Upper lobe of left lung (tissue), 6 donors: Measurements from ENCODE around the gene MRPS21. TPM values are rescaled to one million over a fixed set of nuclear protein-coding genes. Genes with fewer than 3 reads are reported as not detected.

ENCODE experiments used
- ATAC-seq, 2 donors: fragments of 200-7000 bp; cut with Tn5 transposase; one replicate each; pipeline ENCODE4 v1.9.1; 2022; ENCODE audit warnings: mild to moderate bottlenecking in 2 of 2, moderate library complexity in 2 of 2; ENCODE audit not compliant: low FRiP score in 2 of 2
- DNase-seq, 2 donors: peaks; one replicate each; pipeline ENCODE4 v3.0.0-alpha.2; 2019 to 2020
- H3K27ac ChIP-seq, 4 donors: fragments of 200-600 bp; sonication (generic); one replicate each; pipeline ENCODE4 v1.5.1; 2016 to 2019
- H3K27me3 ChIP-seq, 4 donors: fragments of 200-600 bp; sonication (generic); one replicate each; pipeline ENCODE4 v1.5.1; 2017 to 2019
- H3K36me3 ChIP-seq, 4 donors: fragments of 200-600 bp; sonication (generic); one replicate each; pipeline ENCODE4 v1.5.1; 2016 to 2019
- H3K4me1 ChIP-seq, 4 donors: fragments of 200-600 bp; sonication (generic); one replicate each; pipeline ENCODE4 v1.5.1; 2018 to 2019
- H3K4me3 ChIP-seq, 4 donors: fragments of 200-600 bp; sonication (generic); one replicate each; pipeline ENCODE4 v1.5.1; 2017 to 2019; ENCODE audit warnings: mild to moderate bottlenecking in 2 of 4, moderate library complexity in 1 of 4
- H3K9me3 ChIP-seq, 4 donors: fragments of 200-600 bp; sonication (generic); one replicate each; pipeline ENCODE4 v1.5.1; 2018 to 2019
- EP300 ChIP-seq, 4 donors: sonication (generic); formaldehyde crosslinking; IDR thresholded peaks; one replicate each; pipeline ENCODE4 v1.5.1; 2017; ENCODE audit warnings: antibody characterized with exemption in 4 of 4, control low read depth in 2 of 4
- POLR2A ChIP-seq, 4 donors: fragments of 450-650 bp; IDR thresholded peaks; one replicate each; pipeline ENCODE4 v1.5.1; 2016 to 2017; ENCODE audit warnings: antibody characterized with exemption in 4 of 4, mild to moderate bottlenecking in 2 of 4
- POLR2AphosphoS5 ChIP-seq, 2 donors: sonication (generic); formaldehyde crosslinking; IDR thresholded peaks; one replicate each; pipeline ENCODE4 v1.5.1; 2017; ENCODE audit warnings: antibody characterized with exemption in 2 of 2
- WGBS, 2 donors: methylation state at CpG; one replicate each; pipeline ENCODE4 v1.1.5; 2017 to 2018; 5-methylcytosine and 5-hydroxymethylcytosine counted together
- total RNA-seq, 6 donors: library from RNA; depleted of rRNA in 4 of 6; stranded (reverse); fragments of >200 nt in 4 of 6; gene quantifications; one replicate each; pipeline versions ENCODE4 v1.1.0 to v1.2.1, GENCODE V29; 2016 to 2021
- TF ChIP-seq, protein P1 (sequence below), 6 experiments: fragments of 450-650 bp in 4 of 6; fragments of 200-600 bp in 2 of 6; sonication (generic) in 2 of 6; IDR thresholded peaks; one replicate each; pipeline ENCODE4 v1.5.1; 2016 to 2019; ENCODE audit warnings: antibody characterized with exemption in 6 of 6
- donor health status: DM: no; HTN: no; CAD: no; lungs with moderate emphysema.
- donor health status: DM: no; HTN: yes; CAD: no; lungs with severe emphysema.

The MRPS21 gene
- total RNA-seq, 6 donors from 2014 or later: 24.9 to 51.3 (median 38.3) TPM

DNA sequence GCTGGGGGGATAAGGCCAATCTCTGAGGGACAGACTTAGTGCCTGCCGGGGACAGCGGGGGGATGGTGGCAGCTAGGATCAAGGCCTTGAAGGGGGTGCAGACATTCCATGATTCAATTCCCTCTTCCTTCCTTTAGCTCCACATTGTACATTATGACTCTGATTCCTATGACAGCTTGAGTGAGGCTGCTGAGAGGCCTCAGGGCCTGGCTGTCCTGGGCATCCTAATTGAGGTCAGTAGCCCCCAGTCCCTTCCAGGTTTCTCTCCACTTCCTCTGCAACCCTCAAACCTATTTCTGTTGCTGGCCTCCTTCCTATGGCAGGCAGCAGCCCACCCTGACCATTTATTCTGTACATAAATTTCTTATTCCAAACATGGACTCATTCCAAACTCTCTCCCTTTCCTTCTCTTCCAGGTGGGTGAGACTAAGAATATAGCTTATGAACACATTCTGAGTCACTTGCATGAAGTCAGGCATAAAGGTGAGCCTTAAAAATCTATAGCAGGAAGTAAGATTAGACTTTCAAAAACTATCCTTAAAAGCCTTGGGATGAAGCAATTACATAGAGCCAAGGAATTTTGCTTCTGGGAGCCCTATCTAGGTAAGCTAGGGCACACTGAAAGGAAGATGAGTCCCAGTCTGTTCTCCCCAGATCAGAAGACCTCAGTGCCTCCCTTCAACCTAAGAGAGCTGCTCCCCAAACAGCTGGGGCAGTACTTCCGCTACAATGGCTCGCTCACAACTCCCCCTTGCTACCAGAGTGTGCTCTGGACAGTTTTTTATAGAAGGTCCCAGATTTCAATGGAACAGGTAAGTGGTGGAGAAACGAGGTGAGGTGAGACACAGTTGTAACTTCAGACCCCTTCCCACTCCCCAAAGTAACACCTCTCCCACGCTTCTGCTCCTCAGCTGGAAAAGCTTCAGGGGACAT, 31.0 kb upstream of the MRPS21 start:
- Histone ChIP-seq H3K36me3 (peaks cover 11 to 40% (median 32%) of the 10 kb centered on the region in 4 donors), H3K27ac (no peak overlapping the region), H3K4me1 (peaks cover 7 to 18% (median 10%) of the 10 kb centered on the region in 4 donors), H3K27me3 (peaks cover 0 to 4% (median 0%) of the 10 kb centered on the region in 4 donors), H3K4me3 (no peak overlapping the region), H3K9me3 (no peaks in the 10 kb centered on the region)
- DNase-seq: no peak
- ATAC-seq: no peak
- 85% methylated on average over 6 of the region's 6 CpGs for WGBS, 2 donors
- TF ChIP-seq POLR2A (IDR thresholded peaks at IDR 0.05) (no peak), EP300 (IDR thresholded peaks at IDR 0.05) (no peak), POLR2AphosphoS5 (IDR thresholded peaks at IDR 0.05) (no peak)
- TF ChIP-seq, protein P1, sequence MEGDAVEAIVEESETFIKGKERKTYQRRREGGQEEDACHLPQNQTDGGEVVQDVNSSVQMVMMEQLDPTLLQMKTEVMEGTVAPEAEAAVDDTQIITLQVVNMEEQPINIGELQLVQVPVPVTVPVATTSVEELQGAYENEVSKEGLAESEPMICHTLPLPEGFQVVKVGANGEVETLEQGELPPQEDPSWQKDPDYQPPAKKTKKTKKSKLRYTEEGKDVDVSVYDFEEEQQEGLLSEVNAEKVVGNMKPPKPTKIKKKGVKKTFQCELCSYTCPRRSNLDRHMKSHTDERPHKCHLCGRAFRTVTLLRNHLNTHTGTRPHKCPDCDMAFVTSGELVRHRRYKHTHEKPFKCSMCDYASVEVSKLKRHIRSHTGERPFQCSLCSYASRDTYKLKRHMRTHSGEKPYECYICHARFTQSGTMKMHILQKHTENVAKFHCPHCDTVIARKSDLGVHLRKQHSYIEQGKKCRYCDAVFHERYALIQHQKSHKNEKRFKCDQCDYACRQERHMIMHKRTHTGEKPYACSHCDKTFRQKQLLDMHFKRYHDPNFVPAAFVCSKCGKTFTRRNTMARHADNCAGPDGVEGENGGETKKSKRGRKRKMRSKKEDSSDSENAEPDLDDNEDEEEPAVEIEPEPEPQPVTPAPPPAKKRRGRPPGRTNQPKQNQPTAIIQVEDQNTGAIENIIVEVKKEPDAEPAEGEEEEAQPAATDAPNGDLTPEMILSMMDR (IDR thresholded peaks at IDR 0.05): no peak

DNA sequence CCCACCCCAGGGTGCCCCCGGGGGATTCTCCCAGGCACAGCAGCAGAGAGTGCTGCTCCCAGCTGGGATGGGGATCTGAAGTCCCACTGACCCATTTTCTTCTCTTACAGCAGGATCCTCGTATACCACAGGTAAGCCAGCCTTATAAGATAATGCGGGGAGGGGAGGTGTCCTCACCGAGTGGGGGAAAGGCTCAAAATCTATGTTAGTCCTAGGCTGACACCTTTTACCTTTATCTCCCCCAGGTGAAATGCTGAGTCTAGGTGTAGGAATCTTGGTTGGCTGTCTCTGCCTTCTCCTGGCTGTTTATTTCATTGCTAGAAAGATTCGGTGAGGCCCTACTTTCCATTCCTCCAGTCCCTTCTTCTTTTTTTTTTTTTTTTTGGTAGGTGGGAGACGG, 30.1 kb upstream of the MRPS21 start:
- no peak overlapping the region for H3K4me3 ChIP-seq
- no peak overlapping the region for H3K27ac ChIP-seq
- 86 to 88% methylated on average over 6 of the region's 6 CpGs for WGBS, 2 donors
- DNase-seq: no peak
- TF ChIP-seq EP300 (IDR thresholded peaks at IDR 0.05): no peak
- H3K4me1 ChIP-seq: peaks cover 11 to 24% (median 13%) of the 10 kb centered on the region in 4 donors
- no peak for ATAC-seq
- peaks cover 11 to 40% (median 32%) of the 10 kb centered on the region in 4 donors for H3K36me3 ChIP-seq
- H3K27me3 ChIP-seq: no peaks in the 10 kb centered on the region
- no peaks in the 10 kb centered on the region for H3K9me3 ChIP-seq

DNA sequence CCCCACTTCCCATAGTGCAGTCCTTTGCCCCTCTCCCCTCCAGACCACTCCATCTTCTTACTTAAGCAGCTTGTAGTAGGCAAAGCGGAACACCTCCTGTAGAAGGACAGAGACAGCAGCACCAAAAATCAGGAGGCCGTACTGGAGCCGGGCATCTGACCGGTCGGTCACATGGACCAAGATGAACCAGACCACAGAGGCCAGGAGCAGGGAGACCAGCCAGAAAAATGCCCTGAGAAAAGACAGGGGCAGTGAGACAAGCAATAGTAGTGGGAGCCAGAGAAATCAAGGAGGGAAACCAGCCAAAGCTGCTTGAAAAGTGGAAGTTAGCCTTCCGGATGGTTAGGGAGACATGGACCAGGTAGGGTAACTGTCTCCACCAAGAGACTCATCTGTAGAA, 25.8 kb upstream of the MRPS21 start:
- DNase-seq (no peak), ATAC-seq (no peak)
- Histone ChIP-seq H3K4me3 (peak overlapping the region; percentile 63 to 95 (median 85)), H3K4me1 (peaks cover 11 to 32% (median 23%) of the 10 kb centered on the region in 4 donors), H3K36me3 (peaks cover 11 to 40% (median 32%) of the 10 kb centered on the region in 4 donors), H3K27me3 (no peaks in the 10 kb centered on the region), H3K9me3 (no peaks in the 10 kb centered on the region), H3K27ac (peak overlapping the region; percentile 93 to 99 (median 97))
- TF ChIP-seq POLR2A (IDR thresholded peaks at IDR 0.05): no peak
- TF ChIP-seq, protein P1 (IDR thresholded peaks at IDR 0.05): no peak
- no peak for TF ChIP-seq POLR2AphosphoS5 (IDR thresholded peaks at IDR 0.05)
- TF ChIP-seq EP300 (IDR thresholded peaks at IDR 0.05): no peak
- WGBS, 2 donors: 23 to 35% methylated on average over 6 of the region's 6 CpGs

DNA sequence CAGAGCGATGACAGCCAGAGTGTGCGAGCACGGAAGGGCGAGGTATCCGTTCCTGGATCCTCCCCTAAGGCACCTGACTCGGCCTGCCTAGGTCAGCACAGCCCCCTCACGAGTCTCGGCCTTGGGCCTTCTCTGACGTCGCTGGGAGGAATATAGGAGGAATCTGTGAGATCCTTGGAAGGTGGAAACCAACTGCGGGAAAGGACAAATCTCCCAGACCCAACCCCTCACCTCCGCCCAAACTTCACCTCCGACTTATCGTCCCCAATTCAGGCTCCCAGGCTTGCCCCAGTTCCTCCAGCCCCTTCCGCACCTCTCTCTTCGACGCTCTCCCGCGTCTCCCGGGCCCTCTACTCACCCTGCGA, 25.3 kb upstream of the MRPS21 start:
- 0 to 1% methylated on average over 21 of the region's 21 CpGs for WGBS, 2 donors
- H3K27ac ChIP-seq: peak overlapping the region; percentile 93 to 99 (median 97)
- no peak for TF ChIP-seq EP300 (IDR thresholded peaks at IDR 0.05)
- peak in 1 of 2 donors; percentile 8 for TF ChIP-seq POLR2AphosphoS5 (IDR thresholded peaks at IDR 0.05)
- no peaks in the 10 kb centered on the region for H3K9me3 ChIP-seq
- DNase-seq (peak in 1 of 2 donors; percentile 57), ATAC-seq (peak; percentile 54 to 80)
- H3K27me3 ChIP-seq: no peaks in the 10 kb centered on the region
- H3K36me3 ChIP-seq: peaks cover 11 to 40% (median 32%) of the 10 kb centered on the region in 4 donors
- H3K4me3 ChIP-seq: peak overlapping the region; percentile 63 to 95 (median 85)
- H3K4me1 ChIP-seq: peaks cover 11 to 37% (median 25%) of the 10 kb centered on the region in 4 donors

DNA sequence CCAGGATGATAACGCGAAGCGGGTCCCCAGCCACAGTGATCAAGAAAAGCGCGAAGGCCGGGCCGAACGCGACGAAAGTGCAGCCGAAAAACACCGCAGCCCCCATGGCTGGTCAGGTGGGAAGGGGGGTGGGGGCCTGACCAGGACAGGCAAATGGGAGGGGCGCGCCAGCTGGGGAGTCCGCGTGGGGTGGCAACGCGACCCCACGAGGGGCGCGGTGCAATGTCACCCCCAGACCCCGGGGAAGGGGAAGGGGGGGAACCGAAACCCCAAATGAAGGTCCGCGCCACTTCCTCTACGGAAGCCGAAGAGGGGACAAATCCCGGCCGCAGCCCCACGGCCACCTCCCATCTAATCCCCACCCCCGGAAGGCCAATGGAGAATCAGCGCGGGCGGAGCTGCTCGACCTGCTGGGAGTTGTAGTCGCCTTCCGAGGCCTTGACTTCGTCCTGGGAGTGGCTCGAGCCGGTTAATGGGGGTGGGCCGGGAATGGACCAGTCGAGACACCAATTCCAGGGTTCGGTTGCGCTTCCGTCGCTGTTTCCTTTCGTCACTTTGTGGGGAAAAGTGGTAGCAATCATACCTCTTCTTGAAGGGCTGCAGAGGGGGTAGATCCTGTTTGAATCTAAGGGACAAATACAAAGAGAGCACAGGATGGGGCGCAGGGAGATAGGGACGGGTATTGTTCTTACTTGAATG, 24.8 kb upstream of the MRPS21 start, which contains the start of gene APH1A:
TSS of gene APH1A (minus strand) at position 312 of the 699 bp plus-strand sequence. CDS start at position 106, 206 bp downstream.
- ATAC-seq (peak; percentile 98 to 99), DNase-seq (peak; percentile 93 to 98)
- Histone ChIP-seq H3K36me3 (peaks cover 11 to 38% (median 32%) of the 10 kb centered on the region in 4 donors), H3K4me1 (peaks cover 11 to 41% (median 27%) of the 10 kb centered on the region in 4 donors), H3K4me3 (peak within 1 kb of the TSS; percentile 63 to 95 (median 85)), H3K9me3 (no peaks in the 10 kb centered on the region), H3K27ac (peak within 1 kb of the TSS; percentile 93 to 99 (median 97)), H3K27me3 (no peaks in the 10 kb centered on the region)
- WGBS, 2 donors: 1 to 2% methylated on average over 26 to 45 of the region's 49 CpGs
- TF ChIP-seq, protein P1 (IDR thresholded peaks at IDR 0.05): peak in 1 of 6 experiments; percentile 12
- TF ChIP-seq POLR2A (IDR thresholded peaks at IDR 0.05) (peak in 3 of 4 donors; percentile 20 to 75 (median 51)), EP300 (IDR thresholded peaks at IDR 0.05) (no peak), POLR2AphosphoS5 (IDR thresholded peaks at IDR 0.05) (peak; percentile 85 to 87)
